ENCODE results near the gene CFAP107.
"Not testable (repeated sequence)": the region's sequence is repeated elsewhere in the genome, so short reads cannot be mapped to it uniquely, and the experiment has no call there.

Gene CFAP107

DNA sequence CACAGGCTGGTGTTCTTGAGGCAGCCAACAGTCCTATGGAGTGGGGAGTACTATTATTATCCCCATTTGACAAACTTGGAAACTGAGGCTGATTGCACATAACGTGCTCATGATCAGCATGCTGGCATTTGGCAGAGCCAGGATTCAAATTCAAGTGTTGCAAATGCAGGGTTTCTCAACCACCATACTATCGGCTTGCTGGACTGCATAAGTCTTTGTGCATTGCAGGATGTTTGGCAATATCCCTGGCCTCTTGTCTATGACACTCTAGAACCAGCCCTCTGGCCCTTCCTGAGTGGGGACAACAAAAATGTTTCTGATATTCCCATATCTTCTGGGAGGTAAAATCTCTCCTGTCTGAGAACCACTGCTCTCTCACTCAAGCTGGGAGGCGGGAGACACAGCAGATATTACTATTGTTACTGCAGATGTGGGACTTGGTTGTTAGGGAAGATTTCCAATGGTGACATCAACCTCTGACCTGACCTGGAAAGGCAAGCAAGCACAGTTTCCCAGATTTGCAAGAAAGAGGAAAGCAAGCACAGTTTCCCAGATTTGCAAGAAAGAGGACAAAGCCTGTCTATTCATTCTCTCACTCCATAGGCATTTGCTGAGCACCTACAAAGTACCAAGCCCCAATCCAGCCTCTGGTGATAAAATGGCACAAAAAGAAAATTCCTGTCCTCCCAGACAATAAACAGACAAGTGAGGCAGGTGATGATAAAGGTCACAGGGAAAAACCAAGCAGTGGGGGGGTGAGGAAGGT is 31.1 kb upstream of the CFAP107 start:
- H3K9me3 ChIP-seq (ENCODE audit: control insufficient read depth, insufficient read depth, low read length) = no peaks in the 10 kb centered on the region
- H3K9ac ChIP-seq (ENCODE audit: low read depth, low read length) = peak overlapping the region; percentile 38
- peaks cover 36% of the 10 kb centered on the region for H3K4me1 ChIP-seq (ENCODE audit: control insufficient read depth, insufficient read depth, low read length)
- no peak overlapping the region for H3K4me3 ChIP-seq (ENCODE audit: low read depth, low read length)
- H3K27me3 ChIP-seq (ENCODE audit: control insufficient read depth, insufficient read depth, low read length) = no peaks in the 10 kb centered on the region
- no peaks in the 10 kb centered on the region for H3K36me3 ChIP-seq (ENCODE audit: control insufficient read depth, insufficient read depth, low read length)

DNA sequence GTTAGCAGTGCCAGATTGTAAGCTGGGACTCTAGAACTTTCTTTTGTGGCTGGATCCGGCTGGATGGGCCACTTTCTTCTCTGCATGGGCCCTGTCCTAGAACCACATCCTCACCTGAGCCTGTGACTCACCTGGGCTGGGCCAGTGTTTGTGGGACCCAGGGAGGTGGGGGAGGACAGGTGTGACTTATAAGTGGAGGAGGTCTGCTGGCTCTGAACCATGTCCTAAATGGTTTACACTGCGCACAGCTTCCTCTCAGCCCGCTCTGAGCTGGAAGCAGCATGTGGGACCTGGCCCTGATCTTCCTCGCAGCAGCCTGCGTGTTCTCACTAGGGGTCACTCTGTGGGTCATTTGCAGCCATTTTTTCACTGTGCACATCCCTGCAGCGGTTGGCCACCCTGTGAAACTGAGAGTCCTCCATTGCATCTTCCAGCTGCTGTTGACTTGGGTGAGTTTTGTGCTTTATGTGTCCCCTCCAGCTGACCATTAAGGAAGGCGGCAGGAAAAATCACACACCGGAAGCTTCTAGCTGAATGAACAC is 30.0 kb upstream of the CFAP107 start, which contains the start of gene AADACL3:
Gene AADACL3, plus strand, starts transcription at position 215 of the 542 bp plus-strand sequence. Its CDS starts 67 bp downstream, at position 282.
- Histone ChIP-seq H3K4me3 (ENCODE audit: low read depth, low read length) (peak within 1 kb of the TSS; percentile 46), H3K4me1 (ENCODE audit: control insufficient read depth, insufficient read depth, low read length) (peaks cover 39% of the 10 kb centered on the region), H3K9me3 (ENCODE audit: control insufficient read depth, insufficient read depth, low read length) (no peaks in the 10 kb centered on the region), H3K36me3 (ENCODE audit: control insufficient read depth, insufficient read depth, low read length) (no peaks in the 10 kb centered on the region), H3K27me3 (ENCODE audit: control insufficient read depth, insufficient read depth, low read length) (no peaks in the 10 kb centered on the region), H3K9ac (ENCODE audit: low read depth, low read length) (peak within 1 kb of the TSS; percentile 66)

DNA sequence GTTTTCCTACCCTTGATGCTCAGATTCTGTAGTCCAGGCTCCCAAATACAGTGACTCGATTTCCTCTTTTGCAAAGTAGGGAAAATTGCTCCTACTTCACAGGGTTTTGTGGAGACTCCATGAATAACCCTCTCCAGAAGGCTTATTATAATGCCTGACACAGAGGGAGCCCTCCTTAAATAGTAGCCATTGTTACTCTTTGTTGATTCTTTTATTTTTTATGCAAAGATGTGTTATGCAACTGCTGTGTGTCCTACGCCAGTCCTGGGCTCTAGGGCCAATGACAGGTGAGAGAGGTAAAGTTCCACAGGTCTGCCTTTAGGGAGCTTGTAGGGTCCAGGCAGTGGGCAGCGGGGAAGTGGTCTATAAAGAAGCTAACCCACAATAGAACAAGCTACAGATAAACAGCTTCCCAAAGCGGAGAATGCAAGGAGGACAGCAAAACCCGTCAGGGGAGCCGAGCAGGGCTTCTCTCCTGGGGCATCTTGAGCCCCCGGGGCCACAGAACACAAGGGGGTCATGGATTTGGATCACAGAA is 28.6 kb upstream of the CFAP107 start:
- H3K27me3 ChIP-seq (ENCODE audit: control insufficient read depth, insufficient read depth, low read length) = no peaks in the 10 kb centered on the region
- H3K9ac ChIP-seq (ENCODE audit: low read depth, low read length) = no peak overlapping the region
- no peaks in the 10 kb centered on the region for H3K36me3 ChIP-seq (ENCODE audit: control insufficient read depth, insufficient read depth, low read length)
- no peaks in the 10 kb centered on the region for H3K9me3 ChIP-seq (ENCODE audit: control insufficient read depth, insufficient read depth, low read length)
- peak overlapping the region; percentile 46 for H3K4me3 ChIP-seq (ENCODE audit: low read depth, low read length)
- peaks cover 41% of the 10 kb centered on the region for H3K4me1 ChIP-seq (ENCODE audit: control insufficient read depth, insufficient read depth, low read length)

DNA sequence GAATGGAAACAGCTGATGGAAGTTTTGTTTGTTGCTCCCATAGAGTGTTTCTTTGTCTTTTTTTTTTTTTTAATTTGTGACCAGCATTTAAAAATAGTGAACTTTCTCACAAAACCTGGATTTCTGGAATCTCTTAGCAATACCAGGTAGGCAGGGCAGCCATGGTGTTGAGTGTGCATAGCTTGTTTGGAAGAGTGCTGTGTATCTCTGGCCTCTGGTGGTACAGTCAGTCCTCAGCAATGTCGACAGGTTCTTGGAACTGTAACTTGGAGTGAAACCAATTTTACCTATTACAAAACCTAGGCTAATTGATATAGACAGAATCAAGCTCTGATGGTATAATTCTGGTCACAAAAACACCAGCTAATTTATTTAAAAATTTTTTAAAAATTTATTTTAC is 23.4 kb upstream of the CFAP107 start:
- no peak overlapping the region for H3K4me3 ChIP-seq (ENCODE audit: low read depth, low read length)
- H3K36me3 ChIP-seq (ENCODE audit: control insufficient read depth, insufficient read depth, low read length) = peaks cover 4% of the 10 kb centered on the region
- no peaks in the 10 kb centered on the region for H3K9me3 ChIP-seq (ENCODE audit: control insufficient read depth, insufficient read depth, low read length)
- no peak overlapping the region for H3K9ac ChIP-seq (ENCODE audit: low read depth, low read length)
- no peaks in the 10 kb centered on the region for H3K27me3 ChIP-seq (ENCODE audit: control insufficient read depth, insufficient read depth, low read length)
- H3K4me1 ChIP-seq (ENCODE audit: control insufficient read depth, insufficient read depth, low read length) = peaks cover 9% of the 10 kb centered on the region

DNA sequence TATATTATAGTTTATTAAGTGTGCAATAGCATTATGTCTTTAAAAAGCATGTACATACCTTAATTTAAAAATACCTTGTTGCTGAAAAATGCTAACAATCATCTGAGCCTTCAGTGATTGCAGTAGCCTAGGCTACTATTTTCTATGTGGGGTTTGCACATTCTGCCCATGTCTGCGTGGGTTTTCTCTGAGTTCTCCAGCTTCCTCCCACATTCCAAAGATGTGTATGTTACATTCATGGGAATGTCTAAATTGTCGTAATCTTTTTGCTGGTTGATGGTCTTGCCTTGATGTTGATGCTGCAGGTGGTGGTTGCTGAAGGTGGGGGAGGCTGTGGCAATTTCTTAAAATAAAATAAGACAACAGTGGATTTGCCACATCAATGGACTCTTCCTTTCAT is 17.6 kb upstream of the CFAP107 start:
- Histone ChIP-seq H3K9me3 (ENCODE audit: control insufficient read depth, insufficient read depth, low read length) (no peaks in the 10 kb centered on the region), H3K4me3 (ENCODE audit: low read depth, low read length) (no peak overlapping the region), H3K27me3 (ENCODE audit: control insufficient read depth, insufficient read depth, low read length) (no peaks in the 10 kb centered on the region), H3K36me3 (ENCODE audit: control insufficient read depth, insufficient read depth, low read length) (peaks cover 4% of the 10 kb centered on the region), H3K9ac (ENCODE audit: low read depth, low read length) (no peak overlapping the region), H3K4me1 (ENCODE audit: control insufficient read depth, insufficient read depth, low read length) (no peaks in the 10 kb centered on the region)

DNA sequence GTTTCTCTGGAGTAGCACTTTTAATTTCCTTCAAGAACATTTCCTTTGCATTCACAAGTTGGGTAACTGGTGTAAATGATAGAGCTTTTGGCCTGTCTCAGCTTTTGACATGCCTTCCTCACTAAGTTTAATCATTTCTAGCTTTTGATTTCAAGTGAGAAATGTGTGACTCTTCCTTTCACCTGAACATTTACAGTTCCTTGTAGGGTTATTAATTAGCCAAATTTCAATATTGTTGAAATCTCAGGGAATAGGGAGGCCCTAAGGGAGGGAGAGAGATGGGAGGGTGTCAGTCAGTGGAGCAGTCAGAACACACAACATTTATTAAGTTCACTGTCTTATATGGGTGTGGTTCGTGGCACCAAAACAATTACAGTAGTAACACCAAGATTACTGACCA is 15.8 kb upstream of the CFAP107 start:
- no peaks in the 10 kb centered on the region for H3K9me3 ChIP-seq (ENCODE audit: control insufficient read depth, insufficient read depth, low read length)
- H3K4me3 ChIP-seq (ENCODE audit: low read depth, low read length) = no peak overlapping the region
- peaks cover 4% of the 10 kb centered on the region for H3K36me3 ChIP-seq (ENCODE audit: control insufficient read depth, insufficient read depth, low read length)
- no peak overlapping the region for H3K9ac ChIP-seq (ENCODE audit: low read depth, low read length)
- H3K4me1 ChIP-seq (ENCODE audit: control insufficient read depth, insufficient read depth, low read length) = peaks cover 2% of the 10 kb centered on the region
- H3K27me3 ChIP-seq (ENCODE audit: control insufficient read depth, insufficient read depth, low read length) = no peaks in the 10 kb centered on the region

DNA sequence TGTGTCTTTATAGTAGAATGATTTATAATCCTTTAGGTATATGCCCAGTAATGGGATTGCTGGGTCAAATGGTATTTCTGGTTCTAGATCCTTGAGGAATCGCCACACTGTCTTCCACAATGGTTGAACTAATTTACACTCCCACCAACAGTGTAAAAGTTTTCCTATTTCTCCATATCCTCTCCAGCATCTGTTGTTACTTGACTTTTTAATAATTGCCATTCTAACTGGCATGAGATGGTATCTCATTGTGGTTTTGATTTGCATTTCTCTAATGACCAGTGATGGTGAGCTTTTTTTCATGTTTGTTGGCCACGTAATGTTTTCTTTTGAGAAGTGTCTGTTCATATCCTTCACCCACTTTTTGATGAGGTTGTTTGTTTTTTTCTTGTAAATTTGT is 14.9 kb upstream of the CFAP107 start:
- not testable (repeated sequence) for H3K9me3 ChIP-seq (ENCODE audit: control insufficient read depth, insufficient read depth, low read length); H3K4me3 ChIP-seq (ENCODE audit: low read depth, low read length); H3K27me3 ChIP-seq (ENCODE audit: control insufficient read depth, insufficient read depth, low read length); H3K36me3 ChIP-seq (ENCODE audit: control insufficient read depth, insufficient read depth, low read length); H3K9ac ChIP-seq (ENCODE audit: low read depth, low read length); H3K4me1 ChIP-seq (ENCODE audit: control insufficient read depth, insufficient read depth, low read length)

DNA sequence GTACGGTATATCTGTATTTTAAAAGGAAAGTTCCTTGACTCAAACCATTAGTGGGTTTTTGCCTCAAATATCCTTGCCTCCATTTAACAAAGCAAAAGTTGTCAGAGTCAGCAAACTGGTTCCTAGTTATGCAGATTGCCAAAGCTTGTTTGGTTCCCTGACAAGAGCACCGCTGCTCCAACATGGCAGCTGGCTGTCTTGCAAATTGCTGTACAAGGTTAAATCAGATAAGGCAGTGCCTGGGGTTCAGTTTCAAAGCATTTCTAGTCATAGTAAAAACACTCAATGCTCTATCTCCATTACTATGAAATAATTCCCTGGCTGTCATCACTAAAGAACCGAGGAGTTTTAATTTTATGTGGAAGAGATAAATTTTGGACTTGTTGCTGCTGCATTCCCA is 11.3 kb upstream of the CFAP107 start:
- no peaks in the 10 kb centered on the region for H3K36me3 ChIP-seq (ENCODE audit: control insufficient read depth, insufficient read depth, low read length)
- H3K27me3 ChIP-seq (ENCODE audit: control insufficient read depth, insufficient read depth, low read length) = no peaks in the 10 kb centered on the region
- H3K4me3 ChIP-seq (ENCODE audit: low read depth, low read length) = no peak overlapping the region
- no peak overlapping the region for H3K9ac ChIP-seq (ENCODE audit: low read depth, low read length)
- no peaks in the 10 kb centered on the region for H3K9me3 ChIP-seq (ENCODE audit: control insufficient read depth, insufficient read depth, low read length)
- peaks cover 2% of the 10 kb centered on the region for H3K4me1 ChIP-seq (ENCODE audit: control insufficient read depth, insufficient read depth, low read length)

DNA sequence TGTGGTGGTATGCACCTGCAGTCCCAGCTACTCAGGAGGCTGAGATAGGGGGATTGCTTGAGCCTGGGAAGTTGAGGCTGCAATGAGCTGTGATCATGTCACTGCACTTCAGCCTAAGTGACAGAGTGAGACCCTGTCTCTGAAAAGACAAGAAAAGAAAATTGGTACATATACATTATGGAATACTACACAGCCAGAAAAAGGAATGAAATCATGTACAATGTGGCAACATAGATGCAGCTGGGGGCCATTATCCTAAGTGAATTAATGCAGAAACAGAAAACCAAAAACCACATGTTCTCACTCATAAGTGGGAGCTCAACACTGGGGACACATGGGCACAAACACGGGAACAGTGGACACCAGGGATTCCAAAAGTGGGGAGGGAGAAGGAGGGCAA is 7.1 kb upstream of the CFAP107 start:
- Histone ChIP-seq H3K9me3 (ENCODE audit: control insufficient read depth, insufficient read depth, low read length) (no peaks in the 10 kb centered on the region), H3K4me1 (ENCODE audit: control insufficient read depth, insufficient read depth, low read length) (peaks cover 2% of the 10 kb centered on the region), H3K27me3 (ENCODE audit: control insufficient read depth, insufficient read depth, low read length) (no peaks in the 10 kb centered on the region), H3K9ac (ENCODE audit: low read depth, low read length) (no peak overlapping the region), H3K4me3 (ENCODE audit: low read depth, low read length) (no peak overlapping the region), H3K36me3 (ENCODE audit: control insufficient read depth, insufficient read depth, low read length) (no peaks in the 10 kb centered on the region)

DNA sequence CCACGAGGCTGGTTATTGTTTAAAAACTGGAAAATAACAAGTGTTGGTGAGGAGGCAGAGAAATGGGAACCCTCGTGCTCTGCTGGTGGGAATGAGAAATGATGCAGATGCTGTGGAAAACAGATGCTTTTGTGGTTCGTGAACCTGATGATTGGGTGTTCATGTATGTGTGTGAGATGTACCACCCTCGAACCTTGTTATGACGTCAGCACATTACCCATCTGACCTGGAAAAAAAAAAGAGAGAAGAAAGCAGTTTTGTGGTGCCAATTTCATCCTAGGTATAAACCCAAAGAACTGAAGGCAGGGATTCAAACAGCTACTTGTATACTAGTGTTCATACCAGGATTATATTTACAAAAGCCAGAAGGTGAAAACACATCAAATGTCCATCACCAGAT is 6.4 kb upstream of the CFAP107 start:
- no peaks in the 10 kb centered on the region for H3K36me3 ChIP-seq (ENCODE audit: control insufficient read depth, insufficient read depth, low read length)
- H3K4me1 ChIP-seq (ENCODE audit: control insufficient read depth, insufficient read depth, low read length) = peaks cover under 1% of the 10 kb centered on the region
- H3K27me3 ChIP-seq (ENCODE audit: control insufficient read depth, insufficient read depth, low read length) = no peaks in the 10 kb centered on the region
- H3K9me3 ChIP-seq (ENCODE audit: control insufficient read depth, insufficient read depth, low read length) = no peaks in the 10 kb centered on the region
- no peak overlapping the region for H3K9ac ChIP-seq (ENCODE audit: low read depth, low read length)
- no peak overlapping the region for H3K4me3 ChIP-seq (ENCODE audit: low read depth, low read length)

DNA sequence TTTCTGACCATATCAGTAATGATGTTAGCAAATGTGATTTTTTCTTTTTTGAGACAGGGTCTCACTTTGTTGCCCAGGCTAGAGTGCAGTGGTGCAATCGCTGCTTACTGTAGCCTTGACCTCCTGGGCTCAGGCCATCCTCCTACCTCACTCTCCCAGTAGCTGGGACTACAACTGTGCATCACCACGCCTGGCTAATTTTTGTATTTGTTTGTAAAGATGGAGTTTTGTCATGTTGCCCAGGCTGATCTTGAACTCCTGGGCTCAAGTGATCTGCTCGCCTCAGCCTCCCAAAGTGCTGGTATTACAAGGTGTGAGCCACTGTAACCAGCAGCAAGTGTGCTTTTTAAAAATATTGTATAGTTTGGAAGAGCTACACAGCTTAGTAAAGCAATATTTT is 4.1 kb upstream of the CFAP107 start:
- Histone ChIP-seq H3K4me1 (ENCODE audit: control insufficient read depth, insufficient read depth, low read length) (no peaks in the 10 kb centered on the region), H3K4me3 (ENCODE audit: low read depth, low read length) (no peak overlapping the region), H3K36me3 (ENCODE audit: control insufficient read depth, insufficient read depth, low read length) (no peaks in the 10 kb centered on the region), H3K27me3 (ENCODE audit: control insufficient read depth, insufficient read depth, low read length) (no peaks in the 10 kb centered on the region), H3K9ac (ENCODE audit: low read depth, low read length) (no peak overlapping the region), H3K9me3 (ENCODE audit: control insufficient read depth, insufficient read depth, low read length) (no peaks in the 10 kb centered on the region)
